ENCODE data around the gene DDI2. TPM values are rescaled to one million over a fixed set of nuclear protein-coding genes. Genes with fewer than 3 reads are reported as not detected.

Gene DDI2
- total and polyA plus RNA-seq, 10 of the 15 experiments (the other 5 are each of a cell fraction or from before 2014, with no cell fraction given): 3.3 to 33.1 (median 11.6) TPM

GRCh38 chr1:15584489-15585363 lies 32.5 kb upstream of the DDI2 start, which contains the start of gene AGMAT (continued):
- TF ChIP-seq E4F1 (IDR thresholded peaks at IDR 0.05; ENCODE audit: borderline replicate concordance, partially characterized antibody) (no peak), RELA (IDR thresholded peaks at IDR 0.05; ENCODE audit: borderline replicate concordance, partially characterized antibody) (no peak), BACH1 (IDR thresholded peaks at IDR 0.05; ENCODE audit: borderline replicate concordance) (peak; percentile 51; the same call in 1 of the 2 replicates), CTCF (IDR thresholded peaks at IDR 0.05 in 2 of 3, conservative IDR thresholded peaks at IDR 0.05 in 1 of 3; ENCODE audit: control insufficient read depth in 2 of 3, extremely low read depth in 1 of 3, insufficient read depth in 1 of 3, low read depth in 3 of 3, low read length in 3 of 3) (peak; percentile 18 to 42 (median 39); a peak in 4 of 6 replicates), ZNF592 (IDR thresholded peaks at IDR 0.05) (0 out of 2 replicates have a peak, but pooled peaks have one; percentile 13), EGR1 (IDR thresholded peaks at IDR 0.05; ENCODE audit: borderline replicate concordance in 1 of 2, low read depth in 2 of 2, low read length in 2 of 2) (peak in 1 of 2 experiments; percentile 56; a peak in 1 of 3 replicates), MAX (IDR thresholded peaks at IDR 0.05; ENCODE audit: low read depth, low read length) (peak; percentile 24; the same call in 1 of the 2 replicates), RB1 (IDR thresholded peaks at IDR 0.05; ENCODE audit: borderline replicate concordance) (0 out of 2 replicates have a peak, but pooled peaks have one; percentile 62), MXI1 (IDR thresholded peaks at IDR 0.05; ENCODE audit: low read depth, low read length) (peak; percentile 80; the same call in 1 of the 2 replicates), DPF2 (IDR thresholded peaks at IDR 0.05) (peak; percentile 85), FOS (IDR thresholded peaks at IDR 0.05; ENCODE audit: borderline replicate concordance, extremely low read depth, insufficient read length) (no peak), CBX3 (IDR thresholded peaks at IDR 0.05; ENCODE audit: borderline replicate concordance, low read depth) (no peak), HDAC2 (IDR thresholded peaks at IDR 0.05) (no peak), MYC (IDR thresholded peaks at IDR 0.05; ENCODE audit: insufficient read depth, insufficient read length, insufficient replicate concordance, low read length, severe bottlenecking) (no peak), HDGF (IDR thresholded peaks at IDR 0.05) (0 out of 2 replicates have a peak, but pooled peaks have one; percentile 4), GATAD2B (conservative IDR thresholded peaks at IDR 0.05; ENCODE audit: low read depth) (peak; percentile 96)

Data from GM12878 (cell line).